ENCODE measurements around the gene TRAF6.
"Not testable (repeated sequence)": the region's sequence is repeated elsewhere in the genome, so short reads cannot be mapped to it uniquely, and the experiment has no call there.

TRAF6 gene, protein sequence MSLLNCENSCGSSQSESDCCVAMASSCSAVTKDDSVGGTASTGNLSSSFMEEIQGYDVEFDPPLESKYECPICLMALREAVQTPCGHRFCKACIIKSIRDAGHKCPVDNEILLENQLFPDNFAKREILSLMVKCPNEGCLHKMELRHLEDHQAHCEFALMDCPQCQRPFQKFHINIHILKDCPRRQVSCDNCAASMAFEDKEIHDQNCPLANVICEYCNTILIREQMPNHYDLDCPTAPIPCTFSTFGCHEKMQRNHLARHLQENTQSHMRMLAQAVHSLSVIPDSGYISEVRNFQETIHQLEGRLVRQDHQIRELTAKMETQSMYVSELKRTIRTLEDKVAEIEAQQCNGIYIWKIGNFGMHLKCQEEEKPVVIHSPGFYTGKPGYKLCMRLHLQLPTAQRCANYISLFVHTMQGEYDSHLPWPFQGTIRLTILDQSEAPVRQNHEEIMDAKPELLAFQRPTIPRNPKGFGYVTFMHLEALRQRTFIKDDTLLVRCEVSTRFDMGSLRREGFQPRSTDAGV

DNA sequence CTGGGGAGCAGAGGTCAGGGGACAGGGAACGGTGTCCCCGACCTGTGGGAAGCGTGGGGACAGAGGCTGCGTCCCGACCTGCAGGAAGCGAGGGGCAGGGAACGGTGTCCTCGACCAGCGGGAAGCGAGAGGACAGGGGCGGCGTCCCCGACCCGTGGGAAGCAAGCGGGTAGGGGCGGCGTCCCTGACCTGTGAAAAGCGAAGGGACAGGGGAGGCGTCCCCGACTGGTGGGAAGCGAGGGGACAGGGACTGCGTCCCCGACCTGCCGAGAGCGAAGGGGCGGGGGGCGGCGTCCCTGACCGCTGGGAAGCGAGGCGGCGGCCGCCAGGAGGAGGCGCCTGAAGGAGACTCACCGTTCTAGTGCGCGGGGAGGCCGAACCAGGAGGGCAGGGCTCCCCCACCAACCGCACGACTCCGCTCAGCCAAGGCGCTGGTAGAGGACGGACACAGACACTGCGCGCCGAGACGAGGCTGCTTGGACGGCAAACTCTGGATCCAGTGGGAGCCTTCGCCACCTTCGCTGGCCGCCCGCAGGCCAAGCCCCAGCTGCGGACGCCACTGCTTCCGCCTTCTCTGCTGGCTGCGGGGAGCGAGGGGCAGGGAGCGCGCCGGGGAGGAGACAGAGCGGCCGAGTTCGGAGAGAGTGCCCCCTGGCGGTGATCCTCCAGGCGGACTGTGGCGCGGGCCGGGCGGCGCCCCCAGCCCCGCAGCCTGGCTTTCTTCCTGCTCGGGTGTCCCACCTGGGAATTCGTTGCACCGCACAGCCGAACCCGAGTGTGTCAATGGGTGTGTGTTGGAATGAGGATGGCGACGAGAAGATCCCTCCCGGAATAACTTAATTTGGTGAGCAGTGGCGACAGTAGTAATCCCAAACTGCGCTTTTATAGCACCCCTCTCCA, at the start of gene TRAF6:
Gene TRAF6, minus strand, starts transcription at position 579 of the 900 bp plus-strand sequence. CDS start 8,757 bp downstream, outside the sequence.
- peak; percentile 89 for DNase-seq

GRCh38 chr11:36558571-36559413, 48.7 kb upstream of the TRAF6 start:
- no peak for DNase-seq

- no peak for DNase-seq
Measured at GRCh38 chr11:36557991-36558390, 47.9 kb upstream of the TRAF6 start.

GRCh38 chr11:36557390-36557789, 47.3 kb upstream of the TRAF6 start:
- not testable (repeated sequence) for DNase-seq

DNA sequence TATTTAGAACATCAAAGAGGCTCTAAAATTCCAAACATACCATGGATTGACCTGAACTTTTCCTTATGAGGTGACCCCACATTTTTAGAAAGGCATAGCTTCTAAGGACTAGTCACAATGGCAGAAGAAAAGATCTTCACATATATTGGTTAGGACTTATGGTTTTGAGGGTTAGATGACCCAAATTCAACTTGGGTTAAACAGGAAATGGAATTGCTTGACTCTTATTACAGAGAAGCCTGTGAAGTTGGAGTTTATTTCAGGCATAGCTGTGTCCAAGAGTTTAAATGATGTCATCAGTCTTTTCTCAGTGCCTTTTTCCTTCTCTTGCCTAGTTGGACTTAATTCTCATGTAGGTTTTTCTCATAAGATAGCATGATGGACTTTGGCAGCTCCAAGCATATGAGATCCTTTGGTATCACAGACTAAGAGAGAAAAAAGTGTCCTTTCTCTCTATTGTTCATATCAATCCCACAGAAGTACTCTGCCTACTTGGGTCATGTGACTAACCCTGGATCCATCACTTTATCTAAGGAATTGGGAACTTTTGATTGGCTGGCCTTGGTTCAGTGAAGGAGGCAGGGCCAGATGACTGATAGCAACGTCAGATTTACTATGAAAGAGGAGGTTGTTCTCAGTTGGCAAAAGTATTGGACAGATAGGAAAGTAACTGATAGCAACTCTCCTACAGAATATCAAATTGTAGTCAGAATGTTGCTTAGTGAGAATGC, 40.5 kb upstream of the TRAF6 start:
- DNase-seq, result no peak

DNA sequence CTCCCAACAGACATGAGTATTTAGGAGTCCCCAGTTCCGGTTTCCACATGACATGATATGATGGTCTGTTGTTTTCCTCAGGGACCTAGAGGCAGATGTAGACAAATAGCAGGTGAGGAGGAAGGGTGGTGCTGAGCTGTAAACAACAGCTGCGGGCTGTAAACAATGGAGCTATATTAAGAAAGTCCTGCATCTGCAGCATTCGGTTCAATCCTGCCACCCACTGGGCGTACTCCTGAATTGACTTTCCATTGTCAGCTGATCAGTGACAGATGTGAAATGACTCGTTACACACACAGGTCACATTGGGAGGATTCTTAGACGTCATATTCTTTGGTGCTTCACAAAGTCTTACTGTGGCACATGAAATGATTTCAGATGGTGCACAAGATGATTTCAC, 30.9 kb upstream of the TRAF6 start:
- DNase-seq, result no peak

- DNase-seq, result no peak
Measured at GRCh38 chr11:36534276-36534840, 24.3 kb upstream of the TRAF6 start.

DNA sequence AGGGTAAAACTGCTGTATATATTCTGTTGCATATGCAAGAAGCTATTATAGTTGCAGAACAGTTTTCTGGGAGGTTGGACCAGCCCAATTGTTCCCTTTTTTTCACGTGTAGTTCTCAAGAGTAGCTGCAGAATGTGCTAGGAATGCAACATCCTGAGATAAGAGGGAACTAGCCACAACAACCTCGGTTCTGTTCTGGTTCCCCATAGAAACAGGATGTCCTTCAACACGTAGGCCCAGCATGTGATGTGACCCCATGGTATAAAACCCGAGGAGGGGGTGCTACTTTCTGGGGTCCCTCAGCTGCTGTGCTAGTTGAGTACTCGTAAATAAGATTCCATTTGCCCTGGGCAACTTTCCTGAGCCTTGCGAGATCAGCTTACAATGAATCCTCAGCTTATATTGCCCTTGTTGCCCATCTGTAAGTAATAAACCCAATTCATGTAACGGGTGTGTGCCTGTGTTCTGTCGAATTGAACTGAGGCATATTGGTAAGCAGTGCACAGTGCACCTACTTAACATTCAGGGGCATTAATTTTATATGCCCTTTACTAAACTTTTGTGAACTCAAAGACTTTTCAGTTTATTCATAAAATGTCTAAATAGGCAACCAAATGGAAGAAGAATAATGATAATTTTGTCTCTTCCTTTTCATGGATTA, 23.0 kb upstream of the TRAF6 start:
- DNase-seq, result no peak

- DNase-seq, result no peak
Measured at GRCh38 chr11:36530840-36531239, 20.8 kb upstream of the TRAF6 start.

DNA sequence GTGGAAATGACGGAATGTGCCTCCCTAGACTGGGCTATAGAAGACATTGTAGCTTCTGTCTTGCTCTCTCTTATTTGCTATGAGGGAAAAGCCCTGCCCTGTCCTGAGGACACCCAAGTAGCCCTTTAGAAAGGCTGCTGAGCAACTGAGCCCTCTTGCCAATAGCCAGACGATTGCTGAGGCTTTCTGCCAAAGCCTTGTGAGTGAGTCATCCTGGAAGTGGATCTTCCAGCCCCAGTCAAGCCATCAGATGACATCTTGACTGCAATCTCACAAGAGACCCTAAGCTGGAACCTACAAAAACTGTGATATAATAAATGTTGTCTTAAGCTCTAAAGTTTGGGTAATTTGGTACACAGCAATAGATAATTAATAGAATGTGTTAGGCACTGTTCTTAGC, 3.9 kb upstream of the TRAF6 start:
- no peak for DNase-seq

DNA sequence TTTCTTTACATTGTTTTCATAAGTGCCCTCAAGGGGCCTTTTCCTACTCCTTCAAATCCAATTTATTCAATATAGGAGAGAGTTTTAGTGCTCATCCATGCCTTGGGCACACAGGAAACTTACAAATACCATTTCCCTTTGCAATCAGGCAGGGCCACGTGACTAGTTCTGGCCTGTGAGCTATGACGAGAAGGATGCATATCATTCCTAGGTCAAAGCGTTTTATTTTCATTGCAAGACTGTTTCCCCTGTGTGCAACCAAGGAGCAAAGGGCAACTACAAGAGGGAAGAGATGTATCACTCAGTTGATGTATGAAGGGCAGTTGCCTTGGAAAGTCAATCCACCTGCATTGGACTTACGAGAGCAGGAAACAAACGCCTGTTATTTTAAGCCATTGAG, 1.9 kb upstream of the TRAF6 start:
- DNase-seq, result no peak

DNA sequence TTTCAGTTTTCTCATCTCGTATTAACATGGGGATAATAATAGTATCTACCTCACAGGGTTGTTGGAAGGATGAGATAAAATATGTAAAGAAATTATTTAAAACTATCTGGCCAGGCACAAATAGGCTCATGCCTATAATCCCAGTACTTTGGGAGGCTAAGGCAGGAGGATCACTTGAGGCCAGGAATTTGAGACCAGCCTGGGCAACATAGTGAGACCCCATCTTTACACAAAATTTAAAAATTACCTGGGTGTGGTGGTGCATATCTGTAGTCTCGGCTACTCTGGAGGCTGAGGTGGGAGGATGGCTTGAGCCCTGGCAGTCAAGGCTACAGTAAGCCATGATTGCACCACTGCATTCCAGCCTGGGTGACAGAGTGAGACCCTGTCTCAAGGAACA, 990 bp upstream of the TRAF6 start:
- not testable (repeated sequence) for DNase-seq

DNA sequence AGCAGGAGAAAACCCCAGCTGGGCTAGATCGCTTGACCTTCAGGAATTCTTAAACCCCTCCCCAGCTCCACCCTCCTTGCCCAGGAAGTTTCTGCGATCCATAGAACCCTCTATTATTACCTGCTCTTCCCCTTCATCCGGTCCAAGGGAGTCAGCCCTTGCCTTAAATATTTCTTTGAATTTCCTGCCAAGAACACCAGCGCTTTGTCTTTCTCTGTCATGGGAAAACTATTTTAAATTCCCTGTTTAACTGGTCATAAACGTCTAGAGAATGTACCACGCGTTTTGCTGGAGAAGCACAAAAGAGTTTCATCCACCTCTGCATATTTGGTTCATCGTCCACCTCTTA, 496 bp upstream of the TRAF6 start:
- peak; percentile 33 for DNase-seq

- DNase-seq, result peak; percentile 17
Measured at GRCh38 chr11:36509201-36509639, 852 bp downstream of the TRAF6 start.

DNA sequence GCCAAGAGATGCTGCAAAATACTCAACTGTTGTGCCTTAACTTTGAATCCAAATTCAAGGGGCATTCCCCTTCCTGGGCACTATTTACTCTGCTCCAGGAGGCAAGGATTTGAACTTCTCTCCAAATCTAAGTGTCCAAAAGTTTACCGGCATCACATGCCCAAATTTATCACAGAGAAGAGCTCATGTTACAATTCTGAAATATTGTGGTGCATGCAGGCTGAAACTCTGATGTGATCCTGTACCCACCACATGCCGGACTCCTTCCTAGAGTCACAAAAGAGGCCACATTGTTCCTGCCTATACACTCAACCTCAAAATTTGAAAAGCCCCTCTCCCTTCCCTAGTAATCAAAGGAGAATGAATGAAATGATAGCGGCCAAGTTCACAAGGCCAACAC, 1.3 kb downstream of the TRAF6 start:
- no peak for DNase-seq

- no peak for DNase-seq
Measured at GRCh38 chr11:36507824-36508489, 2.1 kb downstream of the TRAF6 start.

DNA sequence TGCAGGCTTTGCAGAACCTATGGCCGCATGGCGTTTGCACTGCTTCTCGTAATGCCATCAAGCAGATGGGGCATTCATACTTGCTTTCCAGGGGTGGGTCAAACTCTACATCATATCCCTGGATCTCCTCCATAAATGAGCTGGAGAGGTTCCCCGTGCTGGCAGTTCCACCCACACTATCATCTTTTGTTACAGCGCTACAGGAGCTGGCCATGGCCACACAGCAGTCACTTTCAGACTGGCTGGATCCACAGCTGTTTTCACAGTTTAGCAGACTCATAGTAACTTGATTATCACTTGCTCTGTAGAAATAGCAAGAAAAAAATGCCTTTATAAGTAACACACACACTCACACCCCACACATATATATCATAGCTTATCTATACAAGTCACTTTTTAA, 8.8 kb downstream of the TRAF6 start:
- DNase-seq, result no peak

GRCh38 chr11:36500315-36500721, 9.8 kb downstream of the TRAF6 start:
- DNase-seq, result peak; percentile 89

DNA sequence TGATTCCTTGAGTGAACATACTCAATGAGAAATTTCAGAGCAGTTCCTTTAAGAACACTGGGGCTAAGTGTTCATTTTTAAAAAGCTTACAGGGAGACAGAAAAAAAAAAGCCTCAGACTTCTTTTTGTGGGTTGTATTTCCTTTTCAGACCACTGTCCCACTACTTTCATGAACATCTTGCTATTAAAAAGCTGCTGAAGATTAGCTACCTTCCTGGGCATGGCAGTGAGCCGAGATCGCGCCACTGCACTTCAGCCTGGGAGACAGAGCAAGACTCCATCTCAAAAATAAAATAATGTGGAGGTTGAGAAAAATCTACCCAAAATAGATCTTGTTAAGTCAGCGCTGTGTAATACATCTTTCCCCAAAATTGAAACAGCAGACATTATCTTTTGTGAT, 10.8 kb downstream of the TRAF6 start:
- DNase-seq, result no peak

DNA sequence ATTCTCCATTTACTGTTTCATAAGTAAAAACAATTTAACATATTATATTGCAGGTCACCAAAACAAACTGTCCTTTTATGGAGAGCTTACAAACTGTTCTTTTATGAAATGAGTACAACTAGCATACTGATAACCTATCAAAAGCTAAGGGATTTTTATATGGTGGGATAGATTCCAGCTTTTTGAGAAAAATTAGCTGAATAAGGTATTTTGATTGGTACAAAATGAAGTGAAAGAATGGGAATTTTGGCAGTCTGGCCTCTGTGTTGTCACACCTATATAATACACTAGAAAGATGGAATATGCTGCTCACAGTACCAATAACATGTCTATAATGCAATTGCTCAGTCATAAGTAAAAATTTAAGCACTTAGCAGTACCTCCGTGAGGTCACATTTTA, 11.4 kb downstream of the TRAF6 start:
- no peak for DNase-seq

- DNase-seq, result no peak
Measured at GRCh38 chr11:36493332-36493731, 16.7 kb downstream of the TRAF6 start.

All from kidney glomerular epithelial cell (primary cell).